ENCODE results near the gene MPRIP.
A peak's percentile ranks its signal among the peaks of the same experiment; 100 is the strongest.

Gene MPRIP

DNA sequence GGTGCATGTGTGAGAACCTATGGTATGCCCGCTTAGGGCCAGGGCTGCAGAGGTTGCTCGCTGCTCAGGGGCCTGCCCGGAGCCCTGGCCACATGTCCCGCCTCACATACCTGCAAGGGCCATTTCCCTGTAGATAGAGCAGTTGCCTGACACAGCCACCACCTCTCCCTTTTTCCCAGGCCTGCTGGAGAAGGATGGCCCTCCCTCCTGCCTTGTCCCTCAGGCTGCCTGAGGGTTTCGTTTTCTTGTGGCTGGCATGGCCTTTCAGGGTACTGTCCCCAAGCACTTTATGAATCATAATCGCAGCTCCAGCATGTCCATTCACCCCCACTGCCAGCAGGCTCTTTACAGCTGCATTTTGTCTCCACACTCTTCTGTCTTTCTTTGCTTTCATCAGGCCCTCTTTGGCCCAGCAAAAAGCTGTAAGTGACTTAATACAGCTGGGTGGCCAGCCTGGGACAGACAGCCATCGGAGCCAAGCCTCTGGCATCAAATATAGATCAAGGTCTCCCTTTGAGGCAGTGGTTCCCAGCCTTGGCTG is 65.7 kb downstream of the MPRIP start:
- no peak for DNase-seq (ENCODE audit: low read depth in 3 of 3)

DNA sequence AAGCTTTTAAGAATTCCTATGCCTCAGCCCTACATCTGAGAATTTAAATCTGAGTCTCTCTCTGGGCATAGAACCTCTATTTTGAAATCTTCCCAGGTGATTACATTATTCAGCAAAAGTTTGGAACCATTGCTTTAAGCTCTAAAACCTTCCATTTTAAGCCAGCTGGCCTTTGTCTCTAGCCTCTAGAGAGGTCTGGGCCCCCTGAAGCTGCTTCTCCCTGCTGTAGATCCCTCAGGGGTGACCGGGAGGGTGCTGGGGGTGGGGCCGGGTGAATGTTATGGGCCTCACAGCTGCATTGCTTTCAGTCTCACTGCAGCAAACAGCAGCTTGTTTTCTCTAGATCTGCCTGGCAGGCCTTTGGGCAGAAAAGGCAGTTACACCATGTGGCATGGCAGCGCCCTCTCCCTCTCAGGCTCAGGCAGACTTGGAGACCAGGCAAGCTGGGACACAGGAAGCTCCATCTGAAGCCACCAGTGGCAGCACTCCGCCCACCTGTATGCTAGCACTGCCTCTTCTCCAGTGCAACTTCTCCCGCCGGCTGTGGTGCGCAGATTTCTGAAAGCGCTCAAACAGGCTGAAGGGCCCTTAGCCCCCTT is 66.3 kb downstream of the MPRIP start:
- no peak for DNase-seq (ENCODE audit: low read depth in 3 of 3)

DNA sequence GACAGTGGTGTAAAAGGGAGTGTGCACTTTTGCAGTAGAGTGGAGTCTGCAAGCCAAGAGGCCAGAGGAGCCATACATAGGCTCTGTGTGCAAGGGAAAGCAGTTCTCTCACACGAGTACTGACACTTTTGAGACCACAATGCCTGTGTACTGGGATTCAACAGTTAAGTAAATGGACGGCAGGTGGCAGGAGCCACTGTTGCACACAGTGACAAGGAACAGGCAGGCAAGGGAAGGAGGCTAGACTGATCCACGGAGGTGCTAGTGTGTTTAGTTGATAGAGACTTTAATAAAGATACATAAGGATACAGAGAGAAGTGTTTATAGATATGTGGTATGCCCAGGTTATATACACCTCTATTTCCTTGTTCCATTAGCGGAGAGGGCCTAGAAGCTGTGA is 67.0 kb downstream of the MPRIP start:
- no peak for DNase-seq (ENCODE audit: low read depth in 3 of 3)

DNA sequence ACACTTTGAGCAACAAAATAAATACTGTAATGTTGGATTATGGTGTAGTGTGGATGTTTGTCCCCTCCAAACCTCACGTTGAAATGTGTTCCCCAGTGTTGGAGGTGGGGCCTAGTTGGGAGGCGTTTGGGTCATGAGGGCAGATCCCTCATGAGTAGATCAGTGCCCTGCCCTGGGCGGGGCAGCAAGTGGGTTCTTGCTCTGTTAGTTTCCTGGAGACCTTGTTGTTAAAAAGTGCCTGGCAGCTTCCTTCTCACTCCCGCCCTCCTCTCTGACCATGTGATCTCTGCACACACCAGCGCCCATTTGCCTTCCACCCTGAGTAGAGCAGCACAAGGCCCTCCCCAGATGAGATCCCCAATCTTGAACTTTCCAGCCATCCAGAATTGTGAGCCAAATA is 67.7 kb downstream of the MPRIP start:
- peak in 1 of 3 experiments; percentile 3 for DNase-seq (ENCODE audit: low read depth in 3 of 3)

DNA sequence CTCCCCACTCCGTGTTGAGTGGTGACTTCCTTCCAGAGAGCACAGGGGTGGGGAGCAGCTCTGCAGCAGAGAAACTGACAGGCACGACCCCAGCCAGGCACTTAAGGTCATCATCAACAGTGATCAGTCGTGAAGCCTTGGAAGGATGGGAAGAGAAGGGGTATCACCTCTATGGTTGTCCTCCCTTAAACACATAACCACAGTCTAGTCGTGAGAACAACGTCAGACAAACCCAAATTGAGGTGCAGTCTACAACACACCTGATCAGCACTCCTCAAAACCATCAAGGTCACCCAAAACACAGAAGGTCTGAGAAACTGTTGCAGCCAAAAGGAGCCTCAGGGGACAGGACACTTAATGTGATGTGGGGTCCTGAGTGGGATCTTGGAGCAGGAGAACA is 68.3 kb downstream of the MPRIP start:
- DNase-seq (ENCODE audit: low read depth in 3 of 3): no peak

DNA sequence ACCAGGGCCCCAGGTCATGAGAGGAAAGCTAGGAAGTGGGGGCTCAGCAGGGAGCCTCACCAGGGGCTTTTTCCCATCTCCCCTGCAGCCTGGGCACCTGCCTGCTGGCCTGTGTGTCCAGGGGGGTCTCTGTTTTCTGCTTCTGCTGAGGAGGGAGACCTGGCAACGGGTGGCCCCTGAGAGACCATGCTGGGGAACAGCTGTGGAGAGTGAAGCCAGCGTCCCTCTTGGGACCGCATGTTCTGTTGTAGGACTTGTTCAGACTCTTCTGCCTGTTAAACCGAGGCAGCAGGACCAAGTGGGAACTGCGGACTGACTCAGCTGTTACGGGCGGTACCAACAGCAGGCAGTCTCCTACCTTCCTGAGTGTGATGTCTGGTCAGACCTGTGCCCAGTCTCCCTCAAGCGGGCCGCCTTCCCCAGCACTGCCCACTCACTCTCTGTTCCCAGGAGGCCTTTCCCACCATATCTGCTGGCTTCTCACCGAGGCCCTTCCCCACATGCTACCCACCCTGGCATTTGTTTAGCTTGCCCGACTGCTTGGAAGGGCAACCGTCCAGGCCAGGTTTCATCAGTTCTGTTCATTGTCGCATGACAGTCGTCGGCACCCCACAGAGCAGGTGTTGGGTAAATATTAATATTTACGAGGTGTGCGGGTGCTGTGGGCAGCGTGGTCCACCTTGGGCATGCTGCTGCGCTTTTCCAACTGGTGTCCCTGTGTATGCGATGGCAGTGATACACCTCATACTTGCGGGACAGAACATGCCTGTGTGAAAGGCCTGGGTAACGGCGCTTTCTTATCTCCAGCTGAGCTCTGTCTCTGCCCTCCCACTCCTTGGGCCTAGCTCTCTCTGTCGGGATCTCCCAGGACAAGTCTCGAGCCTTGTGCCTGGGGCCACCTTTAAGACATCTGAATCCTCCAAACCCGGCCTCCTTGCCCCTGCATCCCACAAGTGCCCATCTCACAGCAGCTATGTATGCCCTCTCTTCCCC is 69.4 kb downstream of the MPRIP start:
- DNase-seq (ENCODE audit: low read depth in 3 of 3): no peak

DNA sequence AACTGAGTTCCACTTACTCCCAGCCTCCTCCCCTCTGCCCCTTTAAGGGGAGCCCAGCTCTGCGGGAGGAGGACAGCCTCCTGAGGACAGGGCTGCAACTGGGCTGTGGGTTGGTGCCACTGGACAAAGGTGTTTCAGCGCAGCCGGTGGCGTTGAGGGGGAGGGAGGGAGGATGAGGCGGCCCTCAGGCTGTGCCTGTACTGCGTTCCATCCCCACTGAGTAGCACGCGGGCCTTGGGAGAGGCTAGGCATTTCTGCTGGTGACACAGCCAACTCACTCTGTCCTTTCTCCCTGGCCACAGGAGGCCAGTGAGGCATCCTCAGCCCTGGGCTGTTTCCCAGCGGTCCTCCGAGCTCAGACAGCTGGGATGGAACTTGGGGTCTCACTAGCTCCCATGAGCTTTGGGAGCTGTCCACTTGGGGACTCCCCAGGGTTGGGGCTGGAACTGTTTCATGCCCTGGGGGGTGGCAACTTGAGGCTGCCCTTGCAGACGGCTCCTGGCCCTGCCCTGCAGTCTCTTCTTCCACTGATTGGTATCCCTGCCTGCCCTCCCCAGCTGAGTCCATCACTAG is 70.5 kb downstream of the MPRIP start:
- DNase-seq (ENCODE audit: low read depth in 3 of 3): no peak

DNA sequence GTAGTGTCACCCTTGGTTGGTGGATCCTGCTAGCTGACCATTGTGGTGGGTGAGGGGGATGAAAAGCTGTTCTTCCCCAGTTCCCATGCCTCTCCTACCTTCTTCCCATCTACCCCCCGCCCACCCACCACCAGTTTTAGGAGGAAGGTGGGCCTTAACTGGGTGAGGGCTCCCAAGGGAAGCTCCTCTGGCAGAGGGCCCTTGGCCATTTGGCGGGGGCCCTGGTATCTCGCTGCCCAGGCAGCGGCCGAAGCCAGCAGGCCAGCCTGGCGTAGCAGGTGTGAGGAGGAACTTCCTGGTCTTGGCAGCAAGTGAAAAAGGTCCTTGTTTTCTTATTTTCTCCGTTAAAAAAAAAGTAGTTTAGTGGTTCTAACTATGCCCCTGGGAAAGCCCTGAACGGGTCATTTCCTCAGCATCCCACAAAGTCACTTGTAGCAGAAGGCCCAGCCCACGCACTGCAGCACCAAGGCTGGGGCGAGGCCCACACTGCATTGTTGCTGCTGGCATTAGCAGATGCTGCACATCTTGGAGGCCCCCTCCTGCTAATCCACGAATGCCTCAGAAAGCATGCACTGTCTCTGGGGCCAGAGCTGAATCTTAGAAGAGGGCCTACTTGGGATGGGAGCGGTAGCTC is 72.5 kb downstream of the MPRIP start:
- DNase-seq (ENCODE audit: low read depth in 3 of 3): peak in 1 of 3 experiments; percentile 21

DNA sequence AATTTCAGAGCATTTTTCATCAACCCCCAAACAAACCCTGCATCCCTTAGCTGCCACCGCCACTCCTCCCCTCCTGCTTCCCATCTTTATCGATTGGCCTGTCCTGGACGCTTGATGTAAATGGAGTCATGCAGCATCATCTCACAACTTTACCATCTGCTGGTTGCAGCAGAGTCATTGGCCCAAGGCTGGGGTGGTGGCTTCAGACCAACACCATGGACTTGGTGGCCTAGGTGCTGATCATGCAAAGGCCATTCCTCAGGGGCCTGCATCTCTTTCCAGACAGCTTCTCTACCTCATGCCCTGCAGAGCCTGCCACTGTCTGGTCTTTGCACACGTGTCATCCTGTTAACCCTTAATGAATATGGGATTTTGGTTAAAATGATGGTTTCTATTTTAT is 73.4 kb downstream of the MPRIP start:
- DNase-seq (ENCODE audit: low read depth in 3 of 3): no peak

DNA sequence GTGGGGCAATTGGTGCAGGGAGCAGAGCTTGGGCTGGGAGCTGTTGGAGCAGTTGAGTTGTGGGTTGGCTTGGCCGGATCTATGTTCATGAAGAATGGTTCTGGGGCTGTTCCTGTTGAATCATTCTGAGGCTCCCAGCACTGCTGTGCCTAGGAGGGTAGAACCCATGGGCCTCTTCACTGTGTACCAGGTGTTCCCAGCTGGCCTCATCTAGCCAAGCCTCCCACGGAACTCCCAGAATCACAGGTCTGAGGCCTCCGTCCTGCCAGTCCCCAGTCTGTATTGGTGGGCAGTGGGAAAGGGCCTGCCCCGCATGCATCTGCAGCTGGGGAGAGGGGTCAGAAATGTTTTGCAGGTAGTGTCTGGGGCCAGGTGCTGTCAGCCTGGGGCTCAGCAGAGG is 74.1 kb downstream of the MPRIP start:
- DNase-seq (ENCODE audit: low read depth in 3 of 3): no peak

DNA sequence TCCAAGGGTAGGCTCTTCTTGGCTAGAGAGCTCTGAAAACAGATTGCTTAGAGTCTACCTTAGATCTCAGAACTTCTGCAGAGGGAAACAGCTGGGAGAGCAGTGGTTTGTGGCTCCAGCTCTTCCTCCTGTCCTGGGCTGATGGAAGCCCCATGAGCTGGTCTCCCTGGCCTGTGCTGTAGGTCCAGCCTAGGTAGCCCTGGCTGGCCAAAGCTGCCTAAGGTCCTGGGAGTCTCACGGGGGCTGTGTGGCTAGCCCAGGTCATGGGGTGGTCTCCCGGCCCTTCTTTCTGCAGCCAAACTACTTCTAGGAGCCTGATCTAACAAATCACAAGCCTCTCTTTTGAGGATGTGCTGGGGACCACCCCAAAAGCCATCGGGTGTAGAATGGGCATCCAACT is 75.7 kb downstream of the MPRIP start:
- DNase-seq (ENCODE audit: low read depth in 3 of 3): no peak

DNA sequence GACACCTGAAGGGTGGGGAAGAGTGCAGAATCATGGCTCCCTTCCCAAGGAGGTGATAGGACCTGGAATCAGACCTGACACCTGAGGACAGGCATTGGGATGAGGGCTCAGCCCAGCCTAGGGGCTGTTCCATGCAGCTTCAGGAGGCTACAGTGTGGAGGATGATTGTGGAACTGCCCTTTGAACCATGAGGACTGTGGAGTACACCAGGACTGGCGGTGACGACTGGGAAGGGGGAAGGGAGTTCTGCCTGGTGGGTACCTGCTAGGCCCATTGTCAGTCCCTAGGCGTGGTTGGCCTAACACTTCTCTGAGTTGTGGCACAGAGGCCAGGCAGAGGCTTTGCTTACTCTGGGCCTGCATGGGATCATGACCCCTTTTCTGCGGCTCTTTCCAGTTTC is 76.1 kb downstream of the MPRIP start:
- no peak for DNase-seq (ENCODE audit: low read depth in 3 of 3)

DNA sequence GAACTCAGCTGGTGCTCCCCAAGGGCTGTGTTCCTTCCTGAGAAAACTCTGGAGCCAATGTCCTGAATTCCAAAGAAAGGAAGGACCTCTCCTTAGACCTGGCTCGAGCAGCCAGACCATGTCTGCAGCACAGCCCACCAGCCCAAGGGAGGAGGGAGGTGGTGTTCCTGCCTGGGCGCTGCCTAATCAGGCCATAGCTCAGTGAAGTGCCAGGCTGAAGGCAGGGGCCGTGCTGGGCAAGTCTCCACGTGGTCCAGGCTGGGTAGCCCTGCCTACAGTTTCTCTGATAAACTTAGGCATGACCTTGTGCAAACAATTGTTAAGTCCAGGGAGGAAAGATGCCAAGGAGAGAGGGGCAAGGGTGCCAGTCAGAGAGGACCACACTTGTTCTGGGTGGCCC is 76.8 kb downstream of the MPRIP start:
- no peak for DNase-seq (ENCODE audit: low read depth in 3 of 3)

DNA sequence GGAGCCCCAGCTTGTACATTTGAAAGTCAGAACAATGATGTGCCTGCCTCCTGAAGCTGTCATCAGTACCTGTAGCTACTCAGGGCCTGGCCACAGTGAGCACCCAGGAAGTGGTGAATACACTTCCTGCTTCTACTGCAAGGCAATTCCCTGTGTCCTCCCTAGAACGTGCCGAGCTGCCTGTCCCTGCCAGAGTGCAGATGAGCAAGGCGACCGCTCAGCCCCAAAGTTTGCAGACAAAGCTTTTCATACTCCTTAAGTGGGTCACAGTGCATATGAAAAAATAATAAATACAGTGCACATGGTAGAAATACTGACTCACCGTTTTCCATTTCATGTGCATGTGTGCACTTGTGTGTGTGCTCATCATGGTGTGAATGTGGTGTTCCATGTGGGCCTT is 77.3 kb downstream of the MPRIP start:
- DNase-seq (ENCODE audit: low read depth in 3 of 3): peak; percentile 23 to 68 (median 47)

DNA sequence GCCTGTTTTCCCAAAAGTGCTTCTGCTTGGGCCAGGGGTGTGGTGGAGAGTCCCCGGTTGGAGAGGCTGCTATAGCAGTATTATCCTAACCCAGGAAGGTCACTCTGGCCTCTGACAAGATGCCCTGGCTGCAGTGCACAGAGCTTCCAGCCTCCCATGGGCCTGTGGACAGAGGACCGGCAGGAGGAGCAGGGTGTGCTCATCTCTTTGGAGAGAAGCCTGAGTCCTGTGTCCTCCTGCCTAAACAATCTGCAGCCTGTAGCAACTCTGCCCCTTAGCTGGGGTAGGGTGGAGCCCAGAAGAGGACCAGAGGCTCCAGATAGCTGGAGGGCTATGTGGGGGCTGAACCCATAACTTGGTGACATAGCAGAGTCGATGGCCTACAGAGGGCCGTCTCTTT is 78.0 kb downstream of the MPRIP start:
- no peak for DNase-seq (ENCODE audit: low read depth in 3 of 3)

DNA sequence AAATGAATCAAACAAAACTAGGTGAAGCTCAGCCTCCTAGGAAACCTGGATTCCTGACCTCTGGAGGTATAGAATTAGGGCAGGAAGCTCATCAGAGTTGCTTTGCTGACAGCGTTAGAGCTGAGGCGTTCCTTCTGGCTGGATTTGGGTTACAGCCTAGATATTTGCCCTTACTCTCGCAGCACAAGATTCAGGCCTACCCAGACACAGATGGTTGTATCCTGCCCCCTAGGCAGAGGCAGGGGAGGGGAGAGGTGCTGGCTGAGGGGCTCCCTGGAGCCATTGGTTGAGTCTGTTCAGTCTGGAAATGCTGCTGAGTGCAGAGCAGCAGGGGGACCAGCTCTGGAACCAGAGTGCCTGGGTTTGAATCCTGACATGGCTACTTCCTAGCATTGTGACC is 78.4 kb downstream of the MPRIP start:
- no peak for DNase-seq (ENCODE audit: low read depth in 3 of 3)

DNA sequence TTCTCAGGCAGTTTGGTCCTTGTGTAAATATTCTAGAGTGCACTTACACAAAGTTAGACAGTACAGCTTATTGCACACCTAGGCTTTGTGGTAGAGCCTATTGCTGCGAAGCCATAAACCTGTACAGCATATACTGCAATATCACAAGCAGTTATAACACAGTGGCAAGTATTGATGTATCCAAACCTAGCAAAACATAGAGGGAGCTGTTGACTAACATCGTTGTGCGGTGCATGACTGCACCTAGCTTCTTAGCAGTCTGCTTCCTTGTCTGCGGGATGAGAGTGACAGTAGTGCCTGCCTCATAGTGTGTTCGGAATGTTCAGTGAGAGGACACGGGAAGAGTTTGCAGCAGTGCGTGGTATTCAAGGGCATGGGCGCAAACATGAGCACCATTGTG is 78.9 kb downstream of the MPRIP start:
- no peak for DNase-seq (ENCODE audit: low read depth in 3 of 3)

DNA sequence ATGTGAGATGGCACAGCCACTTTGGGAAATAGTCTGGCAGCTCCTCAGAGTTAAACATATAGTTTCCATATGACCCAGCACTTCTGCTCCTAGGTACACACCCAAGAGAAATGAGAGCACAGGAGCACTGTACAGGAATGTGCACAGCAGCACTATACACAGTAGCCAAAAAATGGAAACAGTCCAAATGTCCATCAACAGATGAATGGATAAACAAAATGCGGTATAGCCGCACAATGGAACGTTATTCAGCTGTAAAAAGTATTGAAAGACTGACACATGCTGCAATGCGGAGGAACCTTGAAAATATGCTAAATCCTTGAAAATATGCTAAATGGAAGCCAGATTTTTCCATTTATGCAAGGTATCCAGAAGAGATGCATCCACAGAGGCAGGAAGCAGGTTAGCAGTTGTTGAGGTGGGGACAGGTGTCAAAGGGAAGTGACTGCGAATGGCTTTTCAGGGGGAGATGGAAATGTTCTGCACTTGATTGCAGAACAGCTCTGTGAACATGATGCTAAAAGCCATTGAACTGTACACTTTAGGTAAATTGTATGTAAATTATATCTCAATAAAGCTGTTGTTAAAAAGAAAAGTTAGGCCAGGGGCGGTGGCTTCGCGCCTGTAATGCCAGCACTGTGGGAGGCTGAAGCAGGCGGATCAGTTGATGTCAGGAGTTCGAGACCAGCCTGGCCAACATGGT is 80.7 kb downstream of the MPRIP start:
- DNase-seq (ENCODE audit: low read depth in 3 of 3): no peak

DNA sequence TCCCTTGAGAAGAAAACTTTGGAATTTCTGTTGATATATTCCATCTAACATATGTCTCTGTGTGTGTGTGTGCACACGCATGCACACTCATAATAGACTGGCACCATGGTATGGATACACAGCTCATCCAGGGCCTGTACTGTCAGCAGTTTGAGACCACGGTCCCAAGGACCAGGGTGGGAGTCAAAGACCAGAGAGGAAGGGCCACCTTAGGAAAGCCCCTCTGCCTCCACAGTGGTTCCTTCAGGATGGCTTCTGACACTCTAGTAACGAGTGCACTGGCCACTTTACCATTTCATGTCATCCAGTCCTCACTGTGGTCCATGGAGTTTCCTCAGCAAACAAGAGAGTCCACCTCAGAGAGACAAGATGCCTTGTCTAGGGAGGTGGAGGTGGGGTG is 82.1 kb downstream of the MPRIP start:
- no peak for DNase-seq (ENCODE audit: low read depth in 3 of 3)

DNA sequence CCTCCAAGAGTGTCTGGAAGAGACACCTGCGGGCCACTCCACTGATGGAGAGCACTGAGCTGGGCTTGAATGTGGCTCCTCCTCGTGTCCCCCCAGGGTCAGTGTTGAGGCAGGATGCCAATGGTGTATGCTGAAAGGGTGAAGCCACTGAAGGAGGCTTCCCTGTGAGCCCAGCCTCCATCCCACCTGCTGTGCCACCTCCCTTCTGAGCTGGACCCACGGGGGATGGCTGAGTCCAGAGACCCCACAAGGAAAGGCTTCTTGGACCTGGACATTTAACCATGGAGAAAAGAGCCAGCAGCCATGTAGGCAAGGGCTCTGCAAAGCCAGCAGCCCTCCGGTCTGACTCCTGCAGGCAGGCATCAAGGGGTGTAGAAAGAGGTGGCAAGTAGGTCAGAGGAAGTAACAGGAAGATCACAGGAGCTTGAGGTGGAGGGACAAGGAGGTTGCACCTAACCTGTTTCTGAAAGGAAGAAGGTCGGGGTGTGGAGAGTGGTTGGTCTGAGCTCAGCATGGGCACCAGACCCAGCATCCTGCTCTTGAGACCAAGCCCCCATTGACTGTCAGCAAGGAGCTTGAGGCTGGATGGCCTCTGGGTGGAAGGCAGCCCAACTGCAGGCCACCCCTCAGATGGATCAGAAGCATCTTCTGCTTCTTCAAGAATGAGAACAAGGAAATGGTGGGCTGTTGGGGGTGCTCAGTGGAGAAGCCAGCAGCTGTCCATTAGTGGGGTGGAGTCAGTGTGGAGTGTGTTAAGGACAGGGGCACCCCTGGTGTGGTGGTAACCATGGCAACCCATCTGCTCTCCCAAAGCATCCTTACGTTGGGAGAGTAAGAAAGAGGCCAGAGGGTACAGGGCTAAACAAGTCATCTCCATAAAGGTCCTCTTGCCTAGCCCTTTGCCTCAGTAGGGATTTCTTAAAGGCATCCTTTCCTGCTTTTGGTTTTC is 83.2 kb downstream of the MPRIP start:
- no peak for DNase-seq (ENCODE audit: low read depth in 3 of 3)
